GM21360 (cell line): Measurements from ENCODE around the gene SPDYE2B.
"Not testable (repeated sequence)": the region's sequence is repeated elsewhere in the genome, so short reads cannot be mapped to it uniquely, and the experiment has no call there.

Experiments used
- ATAC-seq: cut with Tn5 transposase; IDR thresholded peaks from one replicate; pipeline ENCODE4 v1.9.1; 2021; ENCODE audit warnings: mild to moderate bottlenecking, moderate library complexity; ENCODE audit not compliant: unreplicated experiment

Gene SPDYE2B, protein sequence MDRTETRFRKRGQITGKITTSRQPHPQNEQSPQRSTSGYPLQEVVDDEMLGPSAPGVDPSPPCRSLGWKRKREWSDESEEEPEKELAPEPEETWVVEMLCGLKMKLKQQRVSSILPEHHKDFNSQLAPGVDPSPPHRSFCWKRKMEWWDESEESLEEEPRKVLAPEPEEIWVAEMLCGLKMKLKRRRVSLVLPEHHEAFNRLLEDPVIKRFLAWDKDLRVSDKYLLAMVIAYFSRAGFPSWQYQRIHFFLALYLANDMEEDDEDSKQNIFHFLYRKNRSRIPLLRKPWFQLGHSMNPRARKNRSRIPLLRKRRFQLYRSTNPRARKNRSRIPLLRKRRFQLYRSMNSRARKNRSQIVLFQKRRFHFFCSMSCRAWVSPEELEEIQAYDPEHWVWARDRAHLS

DNA sequence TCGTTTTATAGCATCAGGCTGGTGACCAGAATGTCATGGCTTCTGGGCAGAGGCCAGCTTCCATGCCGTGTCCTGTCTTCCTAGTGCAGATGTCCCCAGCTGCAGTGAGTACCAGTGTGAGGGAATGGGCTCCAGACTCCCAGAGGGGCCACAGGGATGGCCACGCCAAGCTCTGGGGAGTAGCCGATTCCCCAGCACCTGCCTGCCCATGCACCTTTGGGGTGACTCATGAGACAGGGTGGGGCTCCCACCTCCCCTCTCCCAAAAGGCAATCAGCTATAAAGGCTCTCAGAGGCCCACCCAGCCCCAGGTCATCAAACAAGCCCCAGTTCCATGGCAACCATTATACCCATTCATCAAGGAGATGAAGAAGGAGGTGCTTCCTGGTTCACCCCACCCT, at the start of gene SPDYE2B:
Gene SPDYE2B (plus strand): TSS at position 396 of the 400 bp plus-strand sequence. CDS start 2,030 bp downstream, outside the sequence.
- ATAC-seq, result not testable (repeated sequence)

- not testable (repeated sequence) for ATAC-seq
These were observed 47.8 kb upstream of the SPDYE2B start for GRCh38 chr7:102602317-102602716.

- ATAC-seq, result not testable (repeated sequence)
These were observed 45.5 kb upstream of the SPDYE2B start for GRCh38 chr7:102604431-102605145.

DNA sequence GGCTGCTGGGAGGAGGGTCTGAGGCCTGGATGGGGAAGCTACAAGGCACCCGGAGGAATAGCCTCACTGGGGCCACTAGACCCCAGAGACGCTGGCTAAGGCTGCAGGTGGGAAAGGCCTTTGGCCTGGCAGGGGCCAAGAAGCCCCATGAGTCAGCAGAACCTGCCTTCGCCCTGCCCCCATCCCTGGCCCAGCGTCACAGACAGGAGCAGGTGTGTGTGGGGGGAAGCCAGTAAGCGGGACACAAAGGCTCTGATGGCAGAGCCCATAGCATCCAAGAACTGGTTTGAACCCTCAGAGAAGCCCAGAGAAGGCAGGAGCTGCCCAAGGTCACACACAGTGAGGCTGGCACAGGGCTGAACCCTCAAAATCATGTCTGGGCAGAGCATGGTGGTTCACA, 43.3 kb upstream of the SPDYE2B start:
- ATAC-seq, result not testable (repeated sequence)

DNA sequence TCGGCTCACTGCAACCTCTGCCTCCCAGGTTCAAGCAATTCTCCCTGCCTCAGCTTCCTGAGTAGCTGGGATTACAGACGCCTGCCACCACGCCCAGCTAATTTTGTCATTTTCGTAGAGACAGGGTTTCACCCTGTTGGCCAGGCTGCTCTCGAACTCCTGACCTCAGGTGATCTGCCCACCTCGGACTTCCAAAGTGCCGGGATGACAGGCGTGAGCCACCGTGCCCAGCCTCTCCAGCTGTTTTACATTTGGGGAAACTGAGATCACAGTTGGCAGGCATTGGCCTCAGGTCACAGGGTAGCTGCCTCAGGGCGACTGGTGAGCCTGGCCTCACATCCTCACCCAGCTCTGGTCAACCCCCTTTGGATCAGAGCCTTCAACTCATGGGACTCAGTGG, 40.4 kb upstream of the SPDYE2B start:
- not testable (repeated sequence) for ATAC-seq

- not testable (repeated sequence) for ATAC-seq
These were observed 39.7 kb upstream of the SPDYE2B start for GRCh38 chr7:102610441-102610840.

- ATAC-seq, result peak; percentile 34
These were observed 39.0 kb upstream of the SPDYE2B start for GRCh38 chr7:102611013-102611674.

- ATAC-seq, result not testable (repeated sequence)
These were observed 38.3 kb upstream of the SPDYE2B start for GRCh38 chr7:102611675-102612325.

GRCh38 chr7:102613575-102614345, 36.4 kb upstream of the SPDYE2B start:
- peak; percentile 45 for ATAC-seq

DNA sequence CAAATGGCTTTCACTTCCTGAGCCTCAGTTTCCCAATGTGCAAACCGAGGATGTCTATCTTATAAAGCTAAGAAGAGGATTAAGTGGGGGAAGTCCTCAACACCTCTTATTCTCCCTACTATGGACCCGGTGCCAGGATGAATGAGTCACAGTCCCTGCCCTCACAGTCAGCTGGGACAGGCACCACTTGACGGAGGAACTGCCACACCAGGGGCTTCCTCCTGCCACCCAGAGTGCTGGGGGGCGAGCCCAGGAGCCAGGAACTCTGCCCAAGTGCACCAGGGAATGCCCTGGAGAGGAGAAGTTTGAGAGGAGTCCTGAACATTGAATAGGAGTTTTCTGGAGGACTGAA, 35.8 kb upstream of the SPDYE2B start:
- peak; percentile 8 for ATAC-seq

GRCh38 chr7:102614873-102615272, 35.2 kb upstream of the SPDYE2B start:
- not testable (repeated sequence) for ATAC-seq

DNA sequence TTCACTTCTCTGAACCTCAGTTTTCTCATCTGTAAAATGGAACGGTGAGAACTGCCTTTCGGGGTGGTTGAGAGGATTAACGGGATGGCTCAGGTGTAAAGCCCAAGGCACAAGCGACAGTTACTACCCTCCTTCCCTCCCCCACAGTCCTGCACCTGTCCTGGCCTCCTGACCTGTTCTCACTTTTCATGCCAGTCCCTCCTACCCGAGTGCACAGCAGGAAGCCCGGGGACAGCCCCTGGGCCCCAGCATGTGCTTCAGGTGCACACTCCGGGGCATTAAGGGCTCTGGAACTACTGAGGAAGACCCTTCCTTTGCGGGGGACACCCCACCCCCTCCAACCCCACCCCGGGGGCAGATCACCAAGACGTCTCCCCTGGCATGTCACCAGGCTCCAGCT, 34.2 kb upstream of the SPDYE2B start:
- not testable (repeated sequence) for ATAC-seq

DNA sequence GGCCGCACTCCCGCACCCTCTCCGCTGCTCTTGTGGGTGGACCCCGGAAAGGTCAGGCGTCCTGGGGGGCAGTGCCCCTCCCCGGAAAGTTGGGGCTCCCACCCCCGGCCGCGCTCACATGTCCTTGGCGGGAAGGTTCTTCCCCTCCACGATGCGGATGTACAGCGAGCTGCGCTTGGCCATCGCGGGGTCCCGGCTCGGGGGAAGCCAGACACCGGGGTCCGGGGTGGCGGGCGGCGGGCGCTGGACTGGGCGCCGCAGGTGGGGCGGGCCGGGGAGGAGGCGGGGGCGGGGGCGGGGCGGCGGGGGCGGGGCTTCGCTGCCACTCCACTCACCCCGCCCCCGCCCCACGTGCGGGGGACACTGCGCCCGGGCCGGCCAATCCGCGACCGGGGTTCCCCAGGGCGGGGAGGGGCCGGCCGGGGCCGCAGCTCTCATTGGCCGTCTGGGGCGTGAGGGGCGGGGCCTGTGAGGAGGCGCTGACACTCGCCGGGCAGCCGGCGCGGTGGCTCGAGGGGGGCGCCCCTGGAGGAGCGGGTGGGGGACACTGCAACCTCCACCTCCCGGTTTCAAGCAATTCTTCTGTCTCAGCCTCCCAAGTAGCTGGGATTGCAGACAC, 33.5 kb upstream of the SPDYE2B start, which contains the start of gene RASA4:
Gene RASA4 (minus strand): TSS at position 250 of the 619 bp plus-strand sequence. CDS start 67 bp downstream, at position 183.
- peak; percentile 68 for ATAC-seq

- ATAC-seq, result not testable (repeated sequence)
These were observed 32.0 kb upstream of the SPDYE2B start for GRCh38 chr7:102618122-102618521.

DNA sequence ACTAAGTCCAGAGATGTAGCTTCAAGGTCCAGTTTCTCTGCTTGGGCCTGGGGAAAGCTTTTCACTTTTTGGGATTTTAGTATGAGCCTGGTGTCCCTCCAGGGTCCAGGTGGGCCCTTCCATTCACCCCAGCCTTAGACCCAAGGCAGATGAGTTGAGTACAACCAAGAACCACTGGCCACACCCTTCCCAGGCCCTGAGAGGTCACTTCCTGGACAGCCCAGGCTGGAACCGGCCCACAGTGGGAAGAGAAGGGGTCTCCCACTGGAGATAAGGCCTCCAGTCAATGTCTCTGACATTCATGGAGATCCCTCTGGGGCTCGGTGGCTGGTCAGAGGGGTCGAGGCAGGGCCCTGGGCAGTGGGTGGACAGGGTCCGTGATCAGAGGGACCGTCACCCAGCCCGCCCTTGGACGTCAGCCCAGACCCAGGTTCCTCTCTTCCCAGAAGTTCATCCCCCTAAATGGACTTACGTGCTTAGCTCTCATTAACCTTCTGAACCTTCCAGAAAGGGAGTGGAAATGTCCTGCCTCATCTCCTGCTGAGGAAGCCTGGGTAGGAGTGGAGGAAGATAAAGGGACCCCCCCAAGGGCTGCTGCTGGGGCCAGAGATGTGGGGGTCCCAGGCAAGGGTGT, 22.7 kb upstream of the SPDYE2B start:
- not testable (repeated sequence) for ATAC-seq

DNA sequence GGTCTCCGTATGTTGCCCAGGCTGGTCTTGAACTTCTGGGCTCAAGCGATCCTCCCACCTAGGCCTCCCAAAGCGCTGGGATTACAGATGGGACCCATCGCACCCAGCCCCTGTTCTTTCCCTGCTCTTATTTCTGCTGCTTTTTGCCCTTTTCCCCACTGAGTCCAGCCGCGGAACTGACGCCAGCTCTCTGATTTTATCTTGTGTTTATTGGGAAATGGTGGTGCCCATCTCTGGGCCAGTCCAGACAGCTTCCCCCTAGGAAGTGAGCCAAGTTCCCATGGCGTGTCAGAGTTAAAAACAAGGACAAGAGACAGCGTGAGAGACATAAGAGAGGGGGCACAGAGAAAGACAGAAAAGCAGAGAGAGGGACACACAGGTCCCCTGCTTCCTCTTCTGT, 19.5 kb upstream of the SPDYE2B start:
- ATAC-seq, result not testable (repeated sequence)

- not testable (repeated sequence) for ATAC-seq
These were observed 15.8 kb upstream of the SPDYE2B start for GRCh38 chr7:102634299-102634698.

DNA sequence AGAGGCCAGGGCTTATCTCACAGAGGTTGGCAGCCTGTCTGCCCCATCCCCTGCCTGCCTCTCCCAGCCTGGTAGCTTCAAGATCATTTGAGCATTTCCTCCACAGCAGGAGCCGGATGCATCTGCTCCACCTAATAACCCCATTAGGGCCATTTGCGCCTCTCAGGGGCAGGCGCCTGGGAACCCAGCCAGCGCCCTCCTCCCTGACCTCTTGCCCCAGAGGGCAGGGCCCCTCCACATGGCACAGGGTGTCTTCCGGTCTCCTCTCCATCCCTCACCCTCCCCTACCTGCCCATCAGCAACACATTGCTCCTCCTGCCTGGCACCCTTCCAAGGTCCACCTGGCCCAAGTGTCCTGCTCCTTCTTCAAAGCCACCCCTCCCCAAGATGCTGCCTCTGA, 14.8 kb upstream of the SPDYE2B start:
- ATAC-seq, result not testable (repeated sequence)

- not testable (repeated sequence) for ATAC-seq
These were observed 13.2 kb upstream of the SPDYE2B start for GRCh38 chr7:102636956-102637355.
